NCI-H69 (cell line): ENCODE data around the gene SMCR8.
"Not testable (repeated sequence)": the region's sequence is repeated elsewhere in the genome, so short reads cannot be mapped to it uniquely, and the experiment has no call there.

Source experiments
- DNase-seq: peaks from one replicate; lab custom pipeline; 2025; lab: John Stamatoyannopoulos, UW

Gene SMCR8

DNA sequence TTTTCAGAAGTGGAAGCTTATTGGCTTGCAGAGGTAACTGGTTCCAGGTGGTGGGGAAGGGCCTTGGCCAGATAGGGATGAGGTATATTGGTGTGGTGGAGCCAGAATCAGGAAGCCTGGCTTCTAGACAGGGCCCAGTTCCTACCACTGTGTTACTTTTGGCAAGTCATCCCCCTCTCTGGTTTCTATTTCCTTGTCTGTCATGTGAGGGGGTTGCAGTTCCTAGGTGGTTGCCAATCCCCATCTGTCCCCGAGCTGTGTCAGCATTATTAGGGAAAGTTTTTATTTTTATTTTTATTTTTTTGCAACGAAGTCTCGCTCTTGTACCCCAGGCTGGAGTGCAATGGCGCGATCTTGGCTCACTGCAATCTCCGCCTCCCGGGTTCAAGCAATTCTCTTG is 3.0 kb downstream of the SMCR8 start:
- no peak for DNase-seq

DNA sequence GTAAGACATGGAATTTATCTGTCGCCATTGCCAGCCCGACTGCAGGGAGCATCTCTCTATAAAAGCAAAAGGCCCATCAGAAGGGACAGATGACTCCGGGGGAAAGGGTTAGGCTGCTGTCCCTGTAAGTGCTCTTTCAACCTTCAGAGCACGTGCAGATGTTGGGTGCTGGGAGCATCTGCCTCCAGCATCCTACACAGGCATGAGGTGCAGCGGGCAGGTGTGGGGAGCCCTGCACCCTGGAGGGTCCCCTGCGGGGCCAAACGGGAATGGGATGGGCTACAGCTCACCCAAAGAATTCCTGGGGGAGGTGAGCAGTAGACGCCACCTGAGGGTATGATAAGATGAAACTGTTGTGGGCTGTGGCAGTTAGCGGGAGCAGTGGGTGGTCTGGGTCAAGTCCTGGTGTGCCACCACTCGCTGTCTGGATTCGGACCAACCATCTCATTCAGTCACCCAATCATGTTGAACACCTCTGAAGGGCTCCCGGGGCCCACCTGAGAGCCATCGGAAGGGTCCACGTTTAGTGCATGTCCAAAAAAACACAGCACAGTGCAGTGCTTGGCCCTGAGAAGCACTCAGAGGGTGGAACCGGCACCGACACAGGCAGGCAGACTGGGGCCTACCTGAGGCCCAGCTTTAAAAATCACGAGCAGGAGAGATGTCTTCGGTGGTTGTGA is 3.8 kb downstream of the SMCR8 start:
- DNase-seq, result no peak

DNA sequence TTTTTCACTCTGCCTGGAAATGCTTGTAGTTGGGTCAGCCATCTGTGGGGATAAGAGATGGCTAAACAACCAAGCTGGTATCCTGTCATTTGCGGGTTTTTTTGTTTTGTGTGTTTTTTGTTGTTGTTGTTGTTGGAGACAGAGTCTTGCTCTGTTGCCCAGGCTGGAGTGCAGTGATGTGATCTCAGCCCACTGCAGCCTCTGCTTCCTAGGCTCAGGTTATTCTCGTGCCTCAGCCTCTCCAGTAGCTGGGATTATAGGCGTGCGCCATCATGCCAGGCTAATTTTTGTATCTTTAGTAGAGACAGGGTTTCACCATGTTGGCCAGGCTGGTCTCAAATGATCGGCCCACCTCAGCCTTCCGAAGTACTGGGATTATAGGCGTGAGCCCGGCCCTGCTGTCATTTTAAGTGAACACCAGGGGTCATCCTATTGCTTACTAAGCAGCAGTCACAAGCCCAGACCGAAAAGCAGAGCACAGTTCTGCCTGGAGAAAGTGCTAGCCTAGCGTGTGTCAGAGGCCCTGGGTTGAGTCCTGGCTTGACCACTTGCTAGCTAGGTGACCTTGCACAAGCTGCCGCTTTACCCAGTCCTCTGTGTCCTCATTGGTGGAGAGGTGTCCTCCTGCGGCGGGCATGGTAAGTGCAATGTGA is 4.6 kb downstream of the SMCR8 start:
- DNase-seq, result peak; percentile 41

- no peak for DNase-seq
Observed at GRCh38 chr17:18320301-18320700, 5.2 kb downstream of the SMCR8 start.

GRCh38 chr17:18321309-18321708 is 6.2 kb downstream of the SMCR8 start:
- DNase-seq, result no peak

DNA sequence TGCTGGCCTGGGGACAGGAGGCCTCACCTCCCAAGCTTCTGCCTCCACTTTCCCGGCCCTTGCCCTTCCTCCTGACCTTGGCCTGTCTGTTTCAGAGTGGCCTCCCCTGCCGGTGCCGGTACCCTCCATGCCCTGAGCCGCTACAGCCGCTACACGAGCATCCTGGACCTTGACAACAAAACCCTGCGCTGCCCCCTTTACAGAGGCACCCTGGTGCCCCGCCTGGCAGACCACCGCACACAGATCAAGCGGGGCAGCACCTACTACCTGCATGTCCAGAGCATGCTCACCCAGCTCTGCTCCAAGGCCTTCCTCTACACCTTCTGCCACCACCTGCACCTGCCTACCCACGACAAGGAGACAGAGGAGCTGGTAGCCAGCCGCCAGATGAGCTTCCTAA is 7.4 kb downstream of the SMCR8 start:
- no peak for DNase-seq

DNA sequence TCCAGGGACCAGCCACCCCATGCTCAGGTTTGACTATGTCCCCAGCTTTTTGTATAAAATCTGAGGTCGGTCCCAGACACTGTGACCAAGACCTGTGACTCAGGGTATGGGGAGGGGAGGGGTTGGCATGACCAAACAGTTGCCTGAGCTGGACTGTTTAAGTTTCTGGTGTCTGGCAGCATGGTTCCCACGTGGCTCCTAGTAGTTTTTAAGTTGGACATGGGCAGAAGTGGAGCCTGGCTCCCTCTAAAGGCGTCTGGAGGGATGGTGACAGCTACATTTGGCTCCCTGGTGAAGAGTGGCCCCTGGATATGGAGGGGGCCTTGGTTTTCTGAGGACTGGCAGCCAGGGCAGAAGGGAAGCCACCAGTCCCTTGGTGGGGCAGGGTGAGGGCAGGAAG is 7.9 kb downstream of the SMCR8 start:
- no peak for DNase-seq

GRCh38 chr17:18323507-18324139 is 8.5 kb downstream of the SMCR8 start:
- DNase-seq, result no peak

- DNase-seq, result no peak
Observed at GRCh38 chr17:18324140-18325050, 9.3 kb downstream of the SMCR8 start.

GRCh38 chr17:18326039-18326438 is 10.9 kb downstream of the SMCR8 start:
- no peak for DNase-seq

GRCh38 chr17:18326572-18326971 is 11.5 kb downstream of the SMCR8 start:
- no peak for DNase-seq

GRCh38 chr17:18327093-18327492 is 12.0 kb downstream of the SMCR8 start:
- DNase-seq, result no peak

DNA sequence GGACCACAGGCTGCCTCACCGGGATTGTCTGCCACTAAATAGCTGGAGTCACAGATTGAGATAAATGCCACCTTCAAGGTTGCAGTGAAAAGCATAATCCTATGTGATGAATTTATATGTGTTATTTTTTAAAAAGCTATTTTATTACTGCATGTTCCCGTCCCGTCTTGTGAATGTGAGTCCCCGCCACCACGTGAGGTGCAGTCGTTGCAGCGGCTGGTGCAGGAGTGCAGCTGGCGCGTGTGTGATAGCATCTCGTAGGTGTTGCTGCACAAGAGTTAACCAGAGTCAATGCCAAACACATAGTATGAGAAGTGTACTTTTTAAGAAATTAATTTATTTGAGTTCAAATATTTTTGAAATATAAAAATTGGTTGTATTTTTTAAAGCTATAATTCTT is 12.5 kb downstream of the SMCR8 start:
- no peak for DNase-seq

DNA sequence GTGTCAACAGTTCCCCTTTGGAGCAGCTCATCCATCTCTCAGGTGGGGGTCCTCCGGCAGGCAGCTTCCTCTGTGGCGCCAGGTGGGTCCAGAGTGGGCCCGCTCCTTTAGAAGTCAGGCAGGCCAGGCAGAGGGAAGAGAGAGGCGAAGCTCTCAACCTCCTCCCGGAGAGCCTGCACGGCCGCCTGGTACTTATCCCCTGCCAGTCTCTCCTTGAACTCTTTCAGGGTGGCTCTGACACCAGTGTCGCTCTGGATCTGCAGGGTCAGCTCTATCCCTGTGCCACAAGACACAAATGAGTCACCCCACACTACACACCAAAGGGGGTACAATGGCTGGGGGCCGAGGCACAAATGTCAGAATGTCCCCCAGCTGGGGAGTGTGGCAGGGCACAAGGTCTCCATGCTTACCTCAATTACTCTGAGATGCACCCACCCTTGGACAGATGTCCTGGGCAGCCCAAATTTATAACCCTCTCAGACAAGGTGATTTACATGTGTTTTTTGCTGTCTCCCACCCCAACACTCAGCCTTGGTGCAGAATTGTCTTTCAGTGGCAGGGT is 13.6 kb downstream of the SMCR8 start:
- no peak for DNase-seq

- no peak for DNase-seq
Observed at GRCh38 chr17:18331879-18332278, 16.8 kb downstream of the SMCR8 start.

DNA sequence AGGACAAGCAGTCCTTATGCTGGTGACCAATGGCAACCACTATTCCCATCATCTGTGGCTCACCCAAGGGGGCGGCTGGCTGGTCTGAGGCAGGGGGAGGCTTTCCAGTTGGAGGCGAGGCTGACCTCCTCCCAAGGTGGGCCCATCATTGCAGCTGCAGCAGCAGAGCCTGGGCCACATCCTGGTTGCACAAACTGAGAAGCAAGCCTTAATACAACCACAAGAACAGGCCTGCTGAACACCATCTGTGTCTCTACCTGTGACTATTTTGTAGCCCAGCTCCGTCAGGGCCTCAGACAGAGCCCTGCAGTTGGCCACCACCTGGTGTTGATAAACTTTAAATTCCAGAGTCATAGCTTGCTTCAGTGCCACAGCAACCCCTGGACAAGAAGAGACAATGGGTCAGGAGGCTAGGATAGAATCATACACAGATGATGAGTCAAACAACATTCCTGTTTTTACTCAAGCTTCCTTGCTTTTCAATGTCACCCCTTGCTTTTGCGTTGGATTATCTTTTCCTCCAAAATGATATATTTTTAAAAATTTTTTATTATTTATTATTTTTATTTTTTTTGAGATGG is 17.9 kb downstream of the SMCR8 start:
- no peak for DNase-seq

DNA sequence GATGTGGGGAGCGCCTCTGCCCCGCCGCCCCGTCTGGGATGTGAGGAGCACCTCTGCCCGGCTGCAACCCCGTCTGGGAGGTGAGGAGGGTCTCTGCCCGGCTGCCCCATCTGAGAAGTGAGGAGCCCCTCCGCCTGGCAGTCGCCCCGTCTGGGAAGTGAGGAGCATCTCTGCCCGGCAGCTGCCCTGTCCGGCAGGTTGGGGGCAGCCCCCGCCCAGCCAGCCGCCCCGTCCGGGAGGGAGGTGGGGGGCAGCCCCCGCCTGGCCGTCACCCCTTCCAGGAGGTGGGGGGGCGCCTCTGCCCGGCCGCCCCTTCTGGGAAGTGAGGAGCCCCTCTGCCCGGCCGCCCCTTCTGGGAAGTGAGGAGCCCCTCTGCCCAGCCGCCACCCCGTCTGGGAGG is 23.1 kb downstream of the SMCR8 start:
- not testable (repeated sequence) for DNase-seq

GRCh38 chr17:18339933-18340332 is 24.8 kb downstream of the SMCR8 start:
- DNase-seq, result no peak

DNA sequence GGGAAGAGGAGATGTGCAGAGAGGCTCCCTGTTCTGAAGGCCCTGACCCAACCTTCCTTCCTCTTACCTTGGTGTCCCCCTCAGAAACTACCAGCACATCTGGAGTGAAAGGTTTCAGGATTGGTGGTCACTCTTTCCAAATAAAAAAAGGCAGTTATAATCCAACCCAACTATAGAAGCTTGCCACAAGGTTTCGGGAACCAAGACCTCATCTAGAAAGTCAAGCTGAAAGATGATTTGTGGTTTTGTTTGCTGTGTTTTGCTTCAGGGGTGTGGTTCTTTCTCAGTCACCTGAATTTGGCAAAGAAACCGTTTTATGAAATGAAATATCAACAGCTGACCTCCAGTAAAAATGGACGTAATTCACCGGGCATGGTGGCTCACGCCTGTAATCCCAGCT is 28.9 kb downstream of the SMCR8 start:
- DNase-seq, result no peak

DNA sequence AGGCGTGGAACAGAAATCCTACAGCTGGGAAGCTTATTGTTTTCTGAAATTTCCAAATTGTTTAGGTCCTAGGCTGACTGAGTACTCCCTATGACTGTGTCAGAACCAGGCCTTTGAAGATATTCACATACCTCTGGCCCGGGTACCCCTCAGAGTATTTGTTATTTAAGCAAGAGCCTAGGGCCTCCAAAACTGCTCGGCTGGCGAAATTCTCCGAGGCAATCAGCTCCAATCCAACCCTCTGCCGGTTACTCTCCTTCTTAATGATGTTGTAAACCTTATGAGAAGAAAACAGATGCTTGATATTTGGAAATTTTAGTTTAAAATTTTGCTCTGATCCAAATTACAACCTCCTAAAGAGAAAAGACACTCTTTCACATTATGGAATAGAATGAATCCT is 38.4 kb downstream of the SMCR8 start:
- DNase-seq, result no peak

DNA sequence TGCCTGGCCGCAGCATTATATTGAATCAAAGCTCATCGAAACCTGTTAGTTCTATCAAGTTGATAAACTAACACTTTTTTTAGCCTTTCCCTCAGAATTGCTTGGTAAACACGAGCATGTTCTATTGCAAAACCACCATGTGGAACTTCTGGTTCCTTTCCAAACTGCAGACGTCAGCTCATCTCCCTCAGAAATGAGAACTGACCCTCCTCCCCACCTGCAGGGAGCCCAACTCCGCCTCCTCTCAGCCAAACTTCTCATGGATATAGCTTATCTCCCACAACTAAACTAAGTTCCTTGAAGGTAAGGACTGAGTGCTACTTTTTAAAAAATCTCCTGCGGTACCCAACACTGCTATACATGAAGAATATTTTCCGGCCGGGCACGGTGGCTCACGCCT is 41.5 kb downstream of the SMCR8 start:
- DNase-seq, result no peak

DNA sequence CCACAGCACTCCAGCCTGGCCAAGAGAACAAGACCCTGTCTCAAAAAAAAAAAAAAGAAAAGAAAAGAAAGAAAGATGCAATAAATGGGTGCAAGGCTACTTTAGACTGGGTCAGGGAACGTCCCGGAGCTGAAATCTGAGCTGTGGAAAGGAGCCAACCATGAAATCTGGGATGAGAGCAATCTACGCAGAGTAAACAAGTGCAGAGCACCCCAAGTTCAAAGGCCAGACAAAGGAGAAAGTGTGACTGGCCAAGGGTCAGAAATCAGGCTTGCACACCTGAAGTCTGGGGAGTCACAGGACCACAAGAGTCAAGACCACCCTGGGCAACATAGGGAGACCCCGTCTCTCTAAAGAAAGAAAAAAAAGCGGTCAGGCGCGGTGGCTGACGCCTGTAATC is 45.4 kb downstream of the SMCR8 start:
- DNase-seq, result no peak
